Measurements from ENCODE around the gene KCNMA1.
A peak's percentile ranks its signal among the peaks of the same experiment; 100 is the strongest.

The KCNMA1 gene

GRCh38 chr10:77269163-77269562 lies 368.4 kb downstream of the KCNMA1 start:
- Mint-ChIP-seq H3K36me3 (ENCODE audit: low read depth) (no peaks in the 10 kb centered on the region), H3K27ac (no peak overlapping the region), H3K4me1 (peaks cover 15% of the 10 kb centered on the region), H3K4me3 (no peak overlapping the region), H3K9me3 (no peaks in the 10 kb centered on the region), H3K27me3 (peaks cover 9% of the 10 kb centered on the region)
- no peak for DNase-seq
- no peak for ATAC-seq

- ATAC-seq (no peak), DNase-seq (no peak)
- H3K4me3 Mint-ChIP-seq = no peak overlapping the region
- peaks cover 20% of the 10 kb centered on the region for H3K4me1 Mint-ChIP-seq
- no peaks in the 10 kb centered on the region for H3K9me3 Mint-ChIP-seq
- no peak overlapping the region for H3K27ac Mint-ChIP-seq
- peaks cover 4% of the 10 kb centered on the region for H3K27me3 Mint-ChIP-seq
- no peaks in the 10 kb centered on the region for H3K36me3 Mint-ChIP-seq (ENCODE audit: low read depth)
Measured at GRCh38 chr10:77268721-77269120, 368.9 kb downstream of the KCNMA1 start.

- no peak for DNase-seq
- no peaks in the 10 kb centered on the region for H3K9me3 Mint-ChIP-seq
- H3K27me3 Mint-ChIP-seq = no peaks in the 10 kb centered on the region
Measured at GRCh38 chr10:77267703-77268675, 369.6 kb downstream of the KCNMA1 start.

GRCh38 chr10:77266242-77266641 lies 371.4 kb downstream of the KCNMA1 start:
- ATAC-seq (no peak), DNase-seq (no peak)
- no peak overlapping the region for H3K4me3 Mint-ChIP-seq
- H3K27ac Mint-ChIP-seq = no peak overlapping the region
- peaks cover 43% of the 10 kb centered on the region for H3K4me1 Mint-ChIP-seq
- H3K36me3 Mint-ChIP-seq (ENCODE audit: low read depth) = no peaks in the 10 kb centered on the region
- H3K9me3 Mint-ChIP-seq = no peaks in the 10 kb centered on the region
- no peaks in the 10 kb centered on the region for H3K27me3 Mint-ChIP-seq

More at GRCh38 chr10:77267703-77268675, 369.6 kb downstream of the KCNMA1 start:
- no peak overlapping the region for H3K4me3 Mint-ChIP-seq
- ATAC-seq = no peak
- H3K4me1 Mint-ChIP-seq = peaks cover 27% of the 10 kb centered on the region
- H3K27ac Mint-ChIP-seq = no peak overlapping the region
- no peaks in the 10 kb centered on the region for H3K36me3 Mint-ChIP-seq (ENCODE audit: low read depth)

GRCh38 chr10:77264527-77264926 lies 373.1 kb downstream of the KCNMA1 start:
- Mint-ChIP-seq H3K36me3 (ENCODE audit: low read depth) (no peaks in the 10 kb centered on the region), H3K9me3 (no peaks in the 10 kb centered on the region), H3K27ac (peak overlapping the region; percentile 82), H3K4me1 (peaks cover 46% of the 10 kb centered on the region), H3K27me3 (peaks cover 2% of the 10 kb centered on the region), H3K4me3 (peak overlapping the region; percentile 34)
- ATAC-seq (peak; percentile 82), DNase-seq (no peak)

- Mint-ChIP-seq H3K9me3 (no peaks in the 10 kb centered on the region), H3K4me3 (peak overlapping the region; percentile 34), H3K36me3 (ENCODE audit: low read depth) (no peaks in the 10 kb centered on the region), H3K4me1 (peaks cover 46% of the 10 kb centered on the region), H3K27ac (peak overlapping the region; percentile 82), H3K27me3 (peaks cover 2% of the 10 kb centered on the region)
- ATAC-seq (peak; percentile 87), DNase-seq (peak; percentile 22)
Measured at GRCh38 chr10:77264107-77264506, 373.5 kb downstream of the KCNMA1 start.

GRCh38 chr10:77263700-77264099 lies 373.9 kb downstream of the KCNMA1 start:
- Mint-ChIP-seq H3K4me1 (peaks cover 46% of the 10 kb centered on the region), H3K9me3 (no peaks in the 10 kb centered on the region), H3K27ac (peak overlapping the region; percentile 82), H3K27me3 (peaks cover 2% of the 10 kb centered on the region), H3K4me3 (peak overlapping the region; percentile 34), H3K36me3 (ENCODE audit: low read depth) (no peaks in the 10 kb centered on the region)
- ATAC-seq = no peak
- no peak for DNase-seq

- peaks cover 5% of the 10 kb centered on the region for H3K9me3 Mint-ChIP-seq
- DNase-seq = no peak
- peaks cover 2% of the 10 kb centered on the region for H3K27me3 Mint-ChIP-seq
- peaks cover 41% of the 10 kb centered on the region for H3K4me1 Mint-ChIP-seq
- H3K27ac Mint-ChIP-seq = peak overlapping the region; percentile 50
- no peak for ATAC-seq
- no peak overlapping the region for H3K4me3 Mint-ChIP-seq
- H3K36me3 Mint-ChIP-seq (ENCODE audit: low read depth) = no peaks in the 10 kb centered on the region
Measured at GRCh38 chr10:77261146-77261545, 376.5 kb downstream of the KCNMA1 start.

GRCh38 chr10:77259171-77259874 lies 378.3 kb downstream of the KCNMA1 start:
- Mint-ChIP-seq H3K36me3 (ENCODE audit: low read depth) (no peaks in the 10 kb centered on the region), H3K27ac (no peak overlapping the region), H3K27me3 (peaks cover 2% of the 10 kb centered on the region), H3K4me1 (peaks cover 35% of the 10 kb centered on the region), H3K9me3 (peaks cover 5% of the 10 kb centered on the region), H3K4me3 (no peak overlapping the region)
- DNase-seq (no peak), ATAC-seq (no peak)

- H3K27me3 Mint-ChIP-seq = peaks cover 2% of the 10 kb centered on the region
- no peak overlapping the region for H3K4me3 Mint-ChIP-seq
- H3K36me3 Mint-ChIP-seq (ENCODE audit: low read depth) = no peaks in the 10 kb centered on the region
- H3K9me3 Mint-ChIP-seq = peaks cover 5% of the 10 kb centered on the region
- H3K4me1 Mint-ChIP-seq = peaks cover 18% of the 10 kb centered on the region
- ATAC-seq (no peak), DNase-seq (no peak)
- H3K27ac Mint-ChIP-seq = no peak overlapping the region
Measured at GRCh38 chr10:77256346-77256745, 381.3 kb downstream of the KCNMA1 start.

- Mint-ChIP-seq H3K36me3 (ENCODE audit: low read depth) (no peaks in the 10 kb centered on the region), H3K4me3 (no peak overlapping the region), H3K4me1 (peaks cover 14% of the 10 kb centered on the region), H3K27ac (no peak overlapping the region), H3K9me3 (peaks cover 5% of the 10 kb centered on the region), H3K27me3 (no peaks in the 10 kb centered on the region)
- ATAC-seq (no peak), DNase-seq (no peak)
Measured at GRCh38 chr10:77253556-77254064, 384.0 kb downstream of the KCNMA1 start.

- no peak overlapping the region for H3K27ac Mint-ChIP-seq
- ATAC-seq (no peak), DNase-seq (no peak)
- H3K4me3 Mint-ChIP-seq = no peak overlapping the region
- H3K4me1 Mint-ChIP-seq = peaks cover 14% of the 10 kb centered on the region
- H3K36me3 Mint-ChIP-seq (ENCODE audit: low read depth) = no peaks in the 10 kb centered on the region
- no peaks in the 10 kb centered on the region for H3K27me3 Mint-ChIP-seq
- peaks cover 5% of the 10 kb centered on the region for H3K9me3 Mint-ChIP-seq
Measured at GRCh38 chr10:77253147-77253545, 384.5 kb downstream of the KCNMA1 start.

- H3K27ac Mint-ChIP-seq = no peak overlapping the region
- no peaks in the 10 kb centered on the region for H3K36me3 Mint-ChIP-seq (ENCODE audit: low read depth)
- H3K4me3 Mint-ChIP-seq = no peak overlapping the region
- DNase-seq = no peak
- peaks cover 14% of the 10 kb centered on the region for H3K4me1 Mint-ChIP-seq
- peaks cover 5% of the 10 kb centered on the region for H3K9me3 Mint-ChIP-seq
- H3K27me3 Mint-ChIP-seq = no peaks in the 10 kb centered on the region
- no peak for ATAC-seq
Measured at GRCh38 chr10:77252380-77253146, 385.0 kb downstream of the KCNMA1 start.

- Mint-ChIP-seq H3K27ac (no peak overlapping the region), H3K4me3 (no peak overlapping the region), H3K27me3 (no peaks in the 10 kb centered on the region), H3K36me3 (ENCODE audit: low read depth) (no peaks in the 10 kb centered on the region), H3K4me1 (peaks cover 16% of the 10 kb centered on the region), H3K9me3 (no peaks in the 10 kb centered on the region)
- peak; percentile 26 for DNase-seq
- peak; percentile 53 for ATAC-seq
Measured at GRCh38 chr10:77251297-77252013, 386.2 kb downstream of the KCNMA1 start.
